Stimulated activated naive CD8-positive, alpha-beta T cell treated with anti-CD3 and anti-CD28 coated beads, Interleukin-15, amount 100 ng/mL, for 72 hours (primary cell): Measurements from ENCODE around the gene IRS1.
"Not testable (repeated sequence)": the region's sequence is repeated elsewhere in the genome, so short reads cannot be mapped to it uniquely, and the experiment has no call there.

Experiments
- ATAC-seq: fragments of 150-1000 bp; cut with Tn5 transposase; 2 replicates; pipeline ENCODE4 v1.10.0; 2021; ENCODE audit warnings: mild to moderate bottlenecking, moderate library complexity
- DNase-seq, 2 donors: peaks; one replicate each; pipeline ENCODE4 v3.0.0; 2021 to 2022
- H3K27ac Mint-ChIP-seq, 2 donors: one replicate each; pipeline ENCODE4 v1.8.0; 2022; ENCODE audit warnings: mild to moderate bottlenecking in 2 of 2, mixed read lengths in 2 of 2, moderate library complexity in 2 of 2
- H3K27me3 Mint-ChIP-seq: one replicate; pipeline ENCODE4 v1.8.0; 2022; ENCODE audit warnings: mixed read lengths
- H3K4me1 Mint-ChIP-seq: one replicate; pipeline ENCODE4 v1.8.0; 2022; ENCODE audit warnings: mild to moderate bottlenecking, mixed read lengths
- H3K4me3 Mint-ChIP-seq, 2 donors: one replicate each; pipeline ENCODE4 v1.8.0; 2022; ENCODE audit warnings: mild to moderate bottlenecking in 2 of 2, mixed read lengths in 2 of 2, moderate library complexity in 1 of 2
- H3K9me3 Mint-ChIP-seq, 2 donors: one replicate each; pipeline ENCODE4 v1.8.0; 2022; ENCODE audit warnings: mixed read lengths in 2 of 2

Gene IRS1

GRCh38 chr2:226799211-226799975 is at the start of gene IRS1:
Gene IRS1, minus strand, starts transcription at chr2:226799820. Its CDS starts 1,082 bp downstream, at chr2:226798738.
- H3K4me3 Mint-ChIP-seq = peak within 1 kb of the TSS; percentile 87 to 88
- H3K27ac Mint-ChIP-seq = peak within 1 kb of the TSS; percentile 19 to 85
- H3K27me3 Mint-ChIP-seq = peaks cover 11% of the 10 kb centered on the region
- peak; percentile 71 to 75 for DNase-seq
- ATAC-seq = peak; percentile 66
- peaks cover 65% of the 10 kb centered on the region for H3K4me1 Mint-ChIP-seq
- H3K9me3 Mint-ChIP-seq = no peaks in the 10 kb centered on the region

GRCh38 chr2:226849349-226849748 is 49.7 kb upstream of the IRS1 start:
- Mint-ChIP-seq H3K27me3 (no peaks in the 10 kb centered on the region), H3K4me3 (no peak overlapping the region), H3K27ac (no peak overlapping the region), H3K9me3 (no peaks in the 10 kb centered on the region), H3K4me1 (peaks cover 19% of the 10 kb centered on the region)
- no peak for ATAC-seq
- DNase-seq = no peak

GRCh38 chr2:226847511-226847910 is 47.9 kb upstream of the IRS1 start:
- DNase-seq = no peak
- Mint-ChIP-seq H3K27ac (no peak overlapping the region), H3K4me3 (no peak overlapping the region), H3K27me3 (no peaks in the 10 kb centered on the region), H3K9me3 (no peaks in the 10 kb centered on the region), H3K4me1 (peaks cover 37% of the 10 kb centered on the region)
- ATAC-seq = no peak

- ATAC-seq (no peak), DNase-seq (no peak)
- H3K27me3 Mint-ChIP-seq = no peaks in the 10 kb centered on the region
- no peak overlapping the region for H3K4me3 Mint-ChIP-seq
- H3K4me1 Mint-ChIP-seq = peaks cover 41% of the 10 kb centered on the region
- no peak overlapping the region for H3K27ac Mint-ChIP-seq
- H3K9me3 Mint-ChIP-seq = peaks cover 0 to 3% of the 10 kb centered on the region in 2 donors
Measured at GRCh38 chr2:226847090-226847489, 47.5 kb upstream of the IRS1 start.

- H3K4me3 Mint-ChIP-seq = no peak overlapping the region
- H3K27me3 Mint-ChIP-seq = no peaks in the 10 kb centered on the region
- DNase-seq = no peak
- H3K4me1 Mint-ChIP-seq = peaks cover 41% of the 10 kb centered on the region
- no peak for ATAC-seq
- no peak overlapping the region for H3K27ac Mint-ChIP-seq
- H3K9me3 Mint-ChIP-seq = peaks cover 0 to 5% of the 10 kb centered on the region in 2 donors
Measured at GRCh38 chr2:226845386-226846116, 45.9 kb upstream of the IRS1 start.

- not testable (repeated sequence) for H3K27ac Mint-ChIP-seq, H3K4me3 Mint-ChIP-seq, ATAC-seq, DNase-seq, H3K27me3 Mint-ChIP-seq, H3K9me3 Mint-ChIP-seq
- H3K4me1 Mint-ChIP-seq = peaks cover 66% of the 10 kb centered on the region
Measured at GRCh38 chr2:226843001-226843400, 43.4 kb upstream of the IRS1 start.

- Mint-ChIP-seq H3K27me3 (no peaks in the 10 kb centered on the region), H3K27ac (no peak overlapping the region), H3K9me3 (peaks cover 0 to 5% of the 10 kb centered on the region in 2 donors), H3K4me3 (peak overlapping the region in 1 of 2 donors; percentile 10), H3K4me1 (peaks cover 79% of the 10 kb centered on the region)
- DNase-seq (no peak), ATAC-seq (no peak)
Measured at GRCh38 chr2:226839951-226840350, 40.3 kb upstream of the IRS1 start.

- Mint-ChIP-seq H3K4me1 (peaks cover 75% of the 10 kb centered on the region), H3K4me3 (peak overlapping the region; percentile 61 to 93), H3K9me3 (peaks cover 0 to 5% of the 10 kb centered on the region in 2 donors), H3K27ac (peak overlapping the region; percentile 82 to 93), H3K27me3 (no peaks in the 10 kb centered on the region)
- no peak for DNase-seq
- no peak for ATAC-seq
Measured at GRCh38 chr2:226839161-226839560, 39.5 kb upstream of the IRS1 start.

GRCh38 chr2:226838722-226839121 is 39.1 kb upstream of the IRS1 start:
- DNase-seq (no peak), ATAC-seq (no peak)
- Mint-ChIP-seq H3K4me1 (peaks cover 71% of the 10 kb centered on the region), H3K27ac (peak overlapping the region; percentile 82 to 93), H3K9me3 (peaks cover 0 to 5% of the 10 kb centered on the region in 2 donors), H3K4me3 (peak overlapping the region; percentile 61 to 93), H3K27me3 (no peaks in the 10 kb centered on the region)

- ATAC-seq = no peak
- no peak for DNase-seq
- H3K9me3 Mint-ChIP-seq = peaks cover 0 to 5% of the 10 kb centered on the region in 2 donors
- H3K4me1 Mint-ChIP-seq = peaks cover 63% of the 10 kb centered on the region
- no peaks in the 10 kb centered on the region for H3K27me3 Mint-ChIP-seq
- H3K27ac Mint-ChIP-seq = peak overlapping the region; percentile 99
- peak overlapping the region; percentile 92 to 93 for H3K4me3 Mint-ChIP-seq
Measured at GRCh38 chr2:226837787-226838603, 38.4 kb upstream of the IRS1 start.

GRCh38 chr2:226837334-226837733 is 37.7 kb upstream of the IRS1 start:
- Mint-ChIP-seq H3K4me1 (peaks cover 61% of the 10 kb centered on the region), H3K4me3 (peak overlapping the region; percentile 92 to 93), H3K9me3 (peaks cover 0 to 5% of the 10 kb centered on the region in 2 donors), H3K27me3 (no peaks in the 10 kb centered on the region), H3K27ac (peak overlapping the region; percentile 99)
- DNase-seq (no peak), ATAC-seq (no peak)

- H3K4me3 Mint-ChIP-seq = peak overlapping the region; percentile 92 to 93
- ATAC-seq (peak; percentile 16), DNase-seq (no peak)
- peaks cover 60% of the 10 kb centered on the region for H3K4me1 Mint-ChIP-seq
- H3K9me3 Mint-ChIP-seq = no peaks in the 10 kb centered on the region
- H3K27ac Mint-ChIP-seq = peak overlapping the region; percentile 99
- H3K27me3 Mint-ChIP-seq = no peaks in the 10 kb centered on the region
Measured at GRCh38 chr2:226836548-226836885, 36.9 kb upstream of the IRS1 start.

GRCh38 chr2:226835796-226836547 is 36.4 kb upstream of the IRS1 start, which contains the start of gene RHBDD1:
Gene RHBDD1, plus strand, starts transcription at chr2:226836054. Its CDS starts 28,640 bp downstream, at chr2:226864694.
- DNase-seq = peak; percentile 95 to 96
- peak; percentile 88 for ATAC-seq

GRCh38 chr2:226835420-226835795 is 35.8 kb upstream of the IRS1 start:
- peak overlapping the region; percentile 92 to 93 for H3K4me3 Mint-ChIP-seq
- H3K9me3 Mint-ChIP-seq = no peaks in the 10 kb centered on the region
- DNase-seq (no peak), ATAC-seq (peak; percentile 21)
- no peaks in the 10 kb centered on the region for H3K27me3 Mint-ChIP-seq
- peaks cover 53% of the 10 kb centered on the region for H3K4me1 Mint-ChIP-seq
- H3K27ac Mint-ChIP-seq = peak overlapping the region; percentile 99

More at GRCh38 chr2:226835796-226836547, 36.4 kb upstream of the IRS1 start, which contains the start of gene RHBDD1:
- H3K4me3 Mint-ChIP-seq = peak within 1 kb of the TSS; percentile 92 to 93
- no peaks in the 10 kb centered on the region for H3K9me3 Mint-ChIP-seq
- no peaks in the 10 kb centered on the region for H3K27me3 Mint-ChIP-seq
- peaks cover 54% of the 10 kb centered on the region for H3K4me1 Mint-ChIP-seq
- peak within 1 kb of the TSS; percentile 99 for H3K27ac Mint-ChIP-seq

GRCh38 chr2:226834880-226835279 is 35.3 kb upstream of the IRS1 start:
- DNase-seq, H3K27me3 Mint-ChIP-seq, H3K9me3 Mint-ChIP-seq, ATAC-seq: not testable (repeated sequence)
- Mint-ChIP-seq H3K4me3 (peak overlapping the region; percentile 92 to 93), H3K27ac (peak overlapping the region in 1 of 2 donors; percentile 82), H3K4me1 (peaks cover 47% of the 10 kb centered on the region)
